NCI-H748 treated with DMSO at 0.1 percent for 48 hours (cell line): ENCODE data around the gene ZNF780B.

ENCODE experiments used
- DNase-seq: peaks from one replicate; lab custom pipeline; 2025; lab: John Stamatoyannopoulos, UW

ZNF780B gene

DNA sequence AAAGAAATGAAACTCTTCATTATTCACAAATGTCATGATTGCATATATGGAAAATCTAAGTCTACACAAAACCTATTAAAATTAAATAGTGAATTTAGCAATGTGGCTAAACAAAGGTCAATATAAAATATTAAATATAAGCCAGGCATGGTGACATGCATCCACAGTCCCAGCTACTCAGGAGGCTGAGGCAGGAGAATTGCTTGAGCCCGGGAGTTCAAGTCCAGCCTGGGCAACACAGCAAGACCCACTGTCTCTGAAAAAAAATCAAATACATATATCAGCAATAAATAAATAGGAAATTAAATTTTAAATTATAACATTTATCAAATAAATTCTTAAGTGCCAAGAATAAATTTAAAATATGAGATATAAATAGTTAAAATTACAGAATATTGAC lies 73.1 kb downstream of the ZNF780B start:
- DNase-seq: no peak
